ENCODE data around the gene ARHGAP10.
A peak's percentile ranks its signal among the peaks of the same experiment; 100 is the strongest.

ARHGAP10 gene

GRCh38 chr4:147683717-147684700 is 47.9 kb upstream of the ARHGAP10 start, which contains the start of gene PRMT9:
Gene PRMT9, minus strand, starts transcription at chr4:147684163. Its CDS starts 176 bp downstream, at chr4:147683987.
- Histone ChIP-seq H3F3A (ENCODE audit: insufficient read depth, low read length) (peaks cover 6% of the 10 kb centered on the region; the same call in 1 of the 2 replicates), H3K4me1 (ENCODE audit: low read length) (peaks cover 10% of the 10 kb centered on the region; the same call in 1 of the 2 replicates), H4K20me1 (ENCODE audit: insufficient read depth, low read length) (no peaks in the 10 kb centered on the region), H3K36me3 (replicated peaks; ENCODE audit: insufficient read depth, low read length) (no peaks in the 10 kb centered on the region), H3K27me3 (replicated peaks; ENCODE audit: insufficient read depth, low read length) (no peaks in the 10 kb centered on the region), H3K4me2 (ENCODE audit: low read depth, low read length) (peak within 1 kb of the TSS; percentile 82), H2AFZ (ENCODE audit: low read length) (peak within 1 kb of the TSS; percentile 84), H3K27ac (ENCODE audit: low read length) (peak within 1 kb of the TSS; percentile 74), H3K9me3 (replicated peaks; ENCODE audit: insufficient read depth, low read length) (no peaks in the 10 kb centered on the region), H3K79me2 (ENCODE audit: low read length) (peaks cover 16% of the 10 kb centered on the region), H3K9me2 (replicated peaks; ENCODE audit: insufficient read depth, low read length) (no peaks in the 10 kb centered on the region), H3K9ac (ENCODE audit: low read length) (peak within 1 kb of the TSS; percentile 76), H3K4me3 (ENCODE audit: low read length) (peak within 1 kb of the TSS; percentile 79)
- TF ChIP-seq EZH2 (optimal IDR thresholded peaks at IDR 0.05; ENCODE audit: low read depth, low read length): no peak
- no peak for TF ChIP-seq CTCF (IDR thresholded peaks at IDR 0.05; ENCODE audit: low read length)
- TF ChIP-seq EZH2phosphoT487 (IDR thresholded peaks at IDR 0.05; ENCODE audit: low read length): no peak
- DNase-seq: peak; percentile 92

- Histone ChIP-seq H3K4me1 (ENCODE audit: low read length) (peaks cover 6% of the 10 kb centered on the region; the same call in 1 of the 2 replicates), H3F3A (ENCODE audit: insufficient read depth, low read length) (no peaks in the 10 kb centered on the region), H3K9me3 (replicated peaks; ENCODE audit: insufficient read depth, low read length) (no peaks in the 10 kb centered on the region), H3K27ac (ENCODE audit: low read length) (no peak overlapping the region), H3K79me2 (ENCODE audit: low read length) (no peaks in the 10 kb centered on the region), H3K9ac (ENCODE audit: low read length) (no peak overlapping the region), H3K4me2 (ENCODE audit: low read depth, low read length) (no peak overlapping the region; the same call in 1 of the 2 replicates), H3K36me3 (replicated peaks; ENCODE audit: insufficient read depth, low read length) (no peaks in the 10 kb centered on the region), H3K9me2 (replicated peaks; ENCODE audit: insufficient read depth, low read length) (no peaks in the 10 kb centered on the region), H3K27me3 (replicated peaks; ENCODE audit: insufficient read depth, low read length) (no peaks in the 10 kb centered on the region), H2AFZ (ENCODE audit: low read length) (no peak overlapping the region), H3K4me3 (ENCODE audit: low read length) (no peak overlapping the region), H4K20me1 (ENCODE audit: insufficient read depth, low read length) (no peaks in the 10 kb centered on the region)
- TF ChIP-seq EZH2 (optimal IDR thresholded peaks at IDR 0.05; ENCODE audit: low read depth, low read length): no peak
- no peak for TF ChIP-seq CTCF (IDR thresholded peaks at IDR 0.05; ENCODE audit: low read length)
- TF ChIP-seq EZH2phosphoT487 (IDR thresholded peaks at IDR 0.05; ENCODE audit: low read length): no peak
- DNase-seq: peak; percentile 16
Observed at GRCh38 chr4:147689067-147689466, 42.8 kb upstream of the ARHGAP10 start.

- Histone ChIP-seq H3K9me3 (replicated peaks; ENCODE audit: insufficient read depth, low read length) (no peaks in the 10 kb centered on the region), H3K79me2 (ENCODE audit: low read length) (no peaks in the 10 kb centered on the region), H3K27me3 (replicated peaks; ENCODE audit: insufficient read depth, low read length) (no peaks in the 10 kb centered on the region), H3K9ac (ENCODE audit: low read length) (no peak overlapping the region), H3K27ac (ENCODE audit: low read length) (no peak overlapping the region), H4K20me1 (ENCODE audit: insufficient read depth, low read length) (no peaks in the 10 kb centered on the region), H3K9me2 (replicated peaks; ENCODE audit: insufficient read depth, low read length) (no peaks in the 10 kb centered on the region), H2AFZ (ENCODE audit: low read length) (no peak overlapping the region), H3F3A (ENCODE audit: insufficient read depth, low read length) (no peaks in the 10 kb centered on the region), H3K36me3 (replicated peaks; ENCODE audit: insufficient read depth, low read length) (no peaks in the 10 kb centered on the region), H3K4me1 (ENCODE audit: low read length) (no peaks in the 10 kb centered on the region), H3K4me2 (ENCODE audit: low read depth, low read length) (no peak overlapping the region), H3K4me3 (ENCODE audit: low read length) (no peak overlapping the region)
- no peak for TF ChIP-seq CTCF (IDR thresholded peaks at IDR 0.05; ENCODE audit: low read length)
- TF ChIP-seq EZH2 (optimal IDR thresholded peaks at IDR 0.05; ENCODE audit: low read depth, low read length): no peak
- TF ChIP-seq EZH2phosphoT487 (IDR thresholded peaks at IDR 0.05; ENCODE audit: low read length): no peak
- DNase-seq: no peak
Observed at GRCh38 chr4:147691820-147692219, 40.1 kb upstream of the ARHGAP10 start.

All from MM.1S (cell line).